Measurements from ENCODE around the gene TBKBP1.

TBKBP1 gene

GRCh38 chr17:47760409-47761140 lies 66.6 kb downstream of the TBKBP1 start:
- in situ Hi-C loops (cut with MboI; ENCODE audit: low sequenced_read_pairs) = no loop called here

All from HL-60/S4 (cell line).